HCT116 (cell line): ENCODE results near the gene ZNFX1. TPM values are rescaled to one million over a fixed set of nuclear protein-coding genes. Genes with fewer than 3 reads are reported as not detected.

Experiments
- ATAC-seq: fragments of 200-7000 bp; cut with Tn5 transposase; 2 replicates; pipeline ENCODE4 v1.9.1; 2020; ENCODE audit warnings: mild to moderate bottlenecking, moderate library complexity
- BruUV-seq: library from RNA; stranded (reverse); fragments of 400-500 nt; replicated peaks from 2 replicates; lab custom pipeline; 2021; lab: Mats Ljungman, UMichigan
- CTCF ChIA-PET: fragments of 300-600 bp; sonication (Branson Sonifier 250); formaldehyde crosslinking; loops from one replicate; lab custom pipeline; 2021; ENCODE audit warnings: antibody characterized with exemption; lab: Charles Lee
- POLR2A ChIA-PET: fragments of 300-600, 350-600 bp; sonication (Branson Sonifier 250); formaldehyde crosslinking; loops from one replicate; lab custom pipeline; 2021; ENCODE audit warnings: antibody characterized with exemption; lab: Charles Lee
- RAD21 ChIA-PET, 2 experiments: fragments of 300-600 bp; sonication (Branson Sonifier 250); formaldehyde crosslinking; loops; one replicate each; lab custom pipeline; 2023; ENCODE audit warnings: low total read pairs in 2 of 2; ENCODE audit not compliant: uncharacterized antibody in 2 of 2, unreplicated experiment in 2 of 2, low non-redundant PET in 1 of 2; lab: Charles Lee
- DNase-seq: peaks from one replicate; pipeline ENCODE4 v3.0.0-alpha.2; 2010; ENCODE audit warnings: low read depth, low spot score
- H2AFZ ChIP-seq: fragments of 200-600 bp; shearing (Covaris generic), sonication (generic); 2 replicates; pipeline ENCODE4 v1.6.1; 2017; ENCODE audit warnings: low read depth, mixed run types, mixed read lengths, antibody characterized with exemption, low read length; ENCODE audit not compliant: poor library complexity, severe bottlenecking
- H3K27ac ChIP-seq: 2 replicates; pipeline ENCODE4 v1.5.1; 2012; ENCODE audit warnings: low read depth, low read length
- H3K27me3 ChIP-seq: fragments of 200-600 bp; sonication (generic); 2 replicates; pipeline ENCODE4 v1.6.1; 2016; ENCODE audit warnings: mixed run types, low read length, mixed read lengths; ENCODE audit not compliant: insufficient read depth
- H3K36me3 ChIP-seq, 2 experiments: fragments of 200-500 bp in 1 of 2; fragments of 200-600 bp in 1 of 2; sonication (Bioruptor generic) in 1 of 2; sonication (generic) in 1 of 2; 2 replicates each; pipeline versions ENCODE4 v1.5.1 to v1.6.1; 2014 to 2016; ENCODE audit warnings: low read length in 2 of 2, inconsistent platforms in 1 of 2, mixed read lengths in 1 of 2, mixed run types in 1 of 2; ENCODE audit not compliant: insufficient read depth in 2 of 2, control insufficient read depth in 1 of 2
- H3K4me1 ChIP-seq, 2 experiments: fragments of 200-600 bp in 1 of 2; sonication (generic) in 1 of 2; 2 replicates each; pipeline versions ENCODE4 v1.5.1 to v1.6.1; 2012 to 2017; ENCODE audit warnings: low read length in 2 of 2, inconsistent platforms in 1 of 2, mild to moderate bottlenecking in 1 of 2, mixed read lengths in 1 of 2, mixed run types in 1 of 2, moderate library complexity in 1 of 2; ENCODE audit not compliant: insufficient read depth in 2 of 2, control insufficient read depth in 1 of 2
- H3K4me2 ChIP-seq: fragments of 200-600 bp; sonication (generic); 2 replicates; pipeline ENCODE4 v1.6.1; 2017; ENCODE audit warnings: mixed run types, low read length, mixed read lengths
- H3K4me3 ChIP-seq, 2 experiments: fragments of 200-600 bp in 1 of 2; sonication (generic) in 1 of 2; replicated peaks in 1 of 2; 2 replicates each; pipeline ENCODE4 v1.5.1; 2011 to 2016; ENCODE audit warnings: low read length in 2 of 2, control low read depth in 1 of 2, low read depth in 1 of 2, mild to moderate bottlenecking in 1 of 2, mixed read lengths in 1 of 2, mixed run types in 1 of 2
- H3K79me2 ChIP-seq: fragments of 200-600 bp; sonication (generic); 2 replicates; pipeline ENCODE4 v1.6.1; 2017; ENCODE audit warnings: mild to moderate bottlenecking, mixed run types, low read length, moderate library complexity, mixed read lengths; ENCODE audit not compliant: insufficient read depth
- H3K9ac ChIP-seq: fragments of 200-600 bp; sonication (generic); 2 replicates; pipeline ENCODE4 v1.6.1; 2016; ENCODE audit warnings: low read length, mixed read lengths
- H3K9me2 ChIP-seq: fragments of 200-600 bp; sonication (generic), shearing (Covaris generic); 2 replicates; pipeline ENCODE4 v1.6.1; 2017; ENCODE audit warnings: mixed run types, mild to moderate bottlenecking, moderate library complexity; ENCODE audit not compliant: insufficient read depth
- H3K9me3 ChIP-seq, 2 experiments: fragments of 200-500 bp in 1 of 2; fragments of 200-600 bp in 1 of 2; sonication (Bioruptor generic) in 1 of 2; sonication (generic) in 1 of 2; 2 replicates each; pipeline ENCODE4 v1.6.1; 2014 to 2017; ENCODE audit warnings: low read length in 2 of 2, mixed read lengths in 2 of 2, inconsistent platforms in 1 of 2, low read depth in 1 of 2, mild to moderate bottlenecking in 1 of 2, mixed run types in 1 of 2, moderate library complexity in 1 of 2; ENCODE audit not compliant: control insufficient read depth in 1 of 2, insufficient read depth in 1 of 2
- H4K20me1 ChIP-seq: fragments of 200-600 bp; sonication (generic), shearing (Covaris generic); 2 replicates; pipeline ENCODE4 v1.6.1; 2017; ENCODE audit warnings: mixed run types, mild to moderate bottlenecking, moderate library complexity; ENCODE audit not compliant: insufficient read depth
- ATF3 ChIP-seq: IDR thresholded peaks from 2 replicates; pipeline ENCODE4 v1.6.1; 2012
- CBX3 ChIP-seq: IDR thresholded peaks from 2 replicates; pipeline ENCODE4 v1.6.1; 2012; ENCODE audit warnings: low read depth
- CEBPB ChIP-seq: IDR thresholded peaks from 2 replicates; pipeline ENCODE4 v1.6.1; 2012; ENCODE audit warnings: low read depth
- EGR1 ChIP-seq: IDR thresholded peaks from 2 replicates; pipeline ENCODE4 v1.6.1; 2012; ENCODE audit warnings: low read depth
- ELF1 ChIP-seq: IDR thresholded peaks from 2 replicates; pipeline ENCODE4 v1.6.1; 2012; ENCODE audit warnings: low read depth, borderline replicate concordance
- FOSL1 ChIP-seq: IDR thresholded peaks from 2 replicates; pipeline ENCODE4 v1.6.1; 2012; ENCODE audit warnings: low read depth
- POLR2A ChIP-seq: IDR thresholded peaks from 2 replicates; pipeline ENCODE4 v1.7.0; 2011; ENCODE audit warnings: borderline replicate concordance; ENCODE audit not compliant: insufficient read depth, insufficient read length; ENCODE audit errors: extremely low read depth
- RAD21 ChIP-seq: IDR thresholded peaks from 2 replicates; pipeline ENCODE4 v1.6.1; 2012; ENCODE audit warnings: low read depth, mild to moderate bottlenecking
- SIN3A ChIP-seq: IDR thresholded peaks from 2 replicates; pipeline ENCODE4 v1.6.1; 2012; ENCODE audit warnings: low read depth
- SP1 ChIP-seq: IDR thresholded peaks from 2 replicates; pipeline ENCODE4 v1.6.1; 2012; ENCODE audit warnings: low read depth
- SRF ChIP-seq: IDR thresholded peaks from 2 replicates; pipeline ENCODE4 v1.6.1; 2012; ENCODE audit warnings: low read depth
- TCF7L2 ChIP-seq: IDR thresholded peaks from 2 replicates; pipeline ENCODE4 v1.7.0; 2011; ENCODE audit warnings: borderline replicate concordance, inconsistent platforms; ENCODE audit not compliant: insufficient read depth, insufficient read length; ENCODE audit errors: extremely low read depth
- YY1 ChIP-seq: IDR thresholded peaks from 2 replicates; pipeline ENCODE4 v1.6.1; 2011; ENCODE audit warnings: low read length, low read depth, moderate library complexity, mild to moderate bottlenecking; ENCODE audit not compliant: insufficient replicate concordance; ENCODE audit errors: extremely low read depth
- ZBTB33 ChIP-seq: IDR thresholded peaks from 2 replicates; pipeline ENCODE4 v1.6.1; 2011; ENCODE audit warnings: mild to moderate bottlenecking, low read length, moderate library complexity; ENCODE audit not compliant: insufficient replicate concordance; ENCODE audit errors: extremely low read depth
- ZFX ChIP-seq: fragments of 450-650 bp; IDR thresholded peaks from 2 replicates; pipeline ENCODE4 v1.6.1; 2017
- ZNF274 ChIP-seq: fragments of 200-500 bp; sonication (Bioruptor generic); IDR thresholded peaks from 2 replicates; pipeline ENCODE4 v1.6.1; 2014; ENCODE audit warnings: mild to moderate bottlenecking, low read depth, low read length, inconsistent platforms
- intact Hi-C: fragments of 100-400 bp; cut with micrococcal nuclease; formaldehyde crosslinking; loops from 2 replicates; pipeline ENCODE4 v1.10.0; 2022
- total RNA-seq: library from RNA; stranded (reverse); gene quantifications from one replicate; pipeline ENCODE4 v1.2.1, GENCODE V29; 2021; ENCODE audit not compliant: unreplicated experiment
- TF ChIP-seq, protein P1 (sequence below), 3 experiments: fragments of 200-600 bp in 1 of 3; sonication (generic) in 1 of 3; IDR thresholded peaks in 2 of 3; conservative IDR thresholded peaks in 1 of 3; 2 replicates each; pipeline ENCODE4 v1.5.1; 2012 to 2017; ENCODE audit warnings: low read depth in 2 of 3, low read length in 2 of 3, antibody characterized with exemption in 1 of 3, borderline replicate concordance in 1 of 3, control low read depth in 1 of 3, mild to moderate bottlenecking in 1 of 3, mixed read lengths in 1 of 3, mixed run types in 1 of 3, moderate library complexity in 1 of 3; ENCODE audit not compliant: insufficient read depth in 1 of 3

Gene ZNFX1
- total RNA-seq, 1 experiment from 2014 or later = 24.1 TPM

DNA sequence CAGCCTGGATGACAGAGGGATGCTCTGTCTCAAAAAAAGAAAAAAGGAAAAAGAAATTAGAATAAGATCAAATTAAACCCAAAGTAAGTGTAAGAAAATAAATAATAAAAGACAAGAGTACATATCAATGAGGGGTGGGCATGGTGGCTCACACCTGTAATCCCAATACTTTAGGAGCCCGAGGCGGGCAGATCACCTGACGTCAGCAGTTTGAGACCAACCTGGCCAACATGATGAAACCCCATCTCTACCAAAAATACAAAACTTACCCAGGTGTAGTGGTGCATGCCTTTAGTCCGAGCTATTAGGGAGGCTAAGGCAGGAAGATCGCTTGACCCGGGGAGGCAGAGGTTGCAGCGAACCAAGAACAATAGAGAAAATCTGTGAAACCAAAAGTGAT is 74.8 kb downstream of the ZNFX1 start:
- TF ChIP-seq EGR1 (no peak), ZBTB33 (no peak), CBX3 (no peak), RAD21 (no peak), SIN3A (no peak), ZNF274 (no peak), ATF3 (no peak), YY1 (no peak), POLR2A (no peak), SRF (no peak), FOSL1 (no peak), ZFX (no peak), ELF1 (no peak), SP1 (no peak), CEBPB (no peak), TCF7L2 (no peak)
- TF ChIP-seq, protein P1, sequence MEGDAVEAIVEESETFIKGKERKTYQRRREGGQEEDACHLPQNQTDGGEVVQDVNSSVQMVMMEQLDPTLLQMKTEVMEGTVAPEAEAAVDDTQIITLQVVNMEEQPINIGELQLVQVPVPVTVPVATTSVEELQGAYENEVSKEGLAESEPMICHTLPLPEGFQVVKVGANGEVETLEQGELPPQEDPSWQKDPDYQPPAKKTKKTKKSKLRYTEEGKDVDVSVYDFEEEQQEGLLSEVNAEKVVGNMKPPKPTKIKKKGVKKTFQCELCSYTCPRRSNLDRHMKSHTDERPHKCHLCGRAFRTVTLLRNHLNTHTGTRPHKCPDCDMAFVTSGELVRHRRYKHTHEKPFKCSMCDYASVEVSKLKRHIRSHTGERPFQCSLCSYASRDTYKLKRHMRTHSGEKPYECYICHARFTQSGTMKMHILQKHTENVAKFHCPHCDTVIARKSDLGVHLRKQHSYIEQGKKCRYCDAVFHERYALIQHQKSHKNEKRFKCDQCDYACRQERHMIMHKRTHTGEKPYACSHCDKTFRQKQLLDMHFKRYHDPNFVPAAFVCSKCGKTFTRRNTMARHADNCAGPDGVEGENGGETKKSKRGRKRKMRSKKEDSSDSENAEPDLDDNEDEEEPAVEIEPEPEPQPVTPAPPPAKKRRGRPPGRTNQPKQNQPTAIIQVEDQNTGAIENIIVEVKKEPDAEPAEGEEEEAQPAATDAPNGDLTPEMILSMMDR (IDR thresholded peaks at IDR 0.05 in 2 of 3, conservative IDR thresholded peaks at IDR 0.05 in 1 of 3; ENCODE audit: borderline replicate concordance in 1 of 3, insufficient read depth in 1 of 3, low read depth in 2 of 3, low read length in 2 of 3) = no peak
- POLR2A ChIA-PET = no interaction called here
- CTCF ChIA-PET = interaction anchor here (0.8 kb wide), 1 partner anchor 14 kb away, joined by 3 read pairs; no protein-coding TSS in a partner anchor
- DNase-seq = no peak
- Histone ChIP-seq H4K20me1 (no peaks in the 10 kb centered on the region), H3K4me1 (no peaks in the 10 kb centered on the region), H3K27ac (no peak overlapping the region), H3K9me2 (no peaks in the 10 kb centered on the region), H3K36me3 (no peaks in the 10 kb centered on the region), H3K9ac (no peak overlapping the region), H2AFZ (no peak overlapping the region), H3K79me2 (no peaks in the 10 kb centered on the region), H3K9me3 (no peaks in the 10 kb centered on the region), H3K4me3 (no peak overlapping the region), H3K4me2 (no peak overlapping the region), H3K27me3 (no peaks in the 10 kb centered on the region)
- no TSS peak for BruUV-seq
- ATAC-seq = no peak
- RAD21 ChIA-PET = no interaction called here
- intact Hi-C loops = no loop called here
